Breast epithelium (tissue), 3 donors: ENCODE results near the gene LIN28B.

Experiments
- CTCF ChIP-seq, 3 donors: fragments of 450-650 bp; IDR thresholded peaks; one replicate each; pipeline ENCODE4 v1.5.1; 2016 to 2017; ENCODE audit warnings: antibody characterized with exemption in 3 of 3, mild to moderate bottlenecking in 3 of 3, moderate library complexity in 3 of 3
- POLR2A ChIP-seq: fragments of 450-650 bp; IDR thresholded peaks from one replicate; pipeline ENCODE4 v1.6.1; 2016; ENCODE audit warnings: antibody characterized with exemption, mild to moderate bottlenecking, moderate library complexity

GRCh38 chr6:105038259-105038658 is 81.4 kb downstream of the LIN28B start:
- no peak for TF ChIP-seq CTCF (IDR thresholded peaks at IDR 0.05)
- TF ChIP-seq POLR2A, result no peak
